Breast epithelium (tissue), 4 donors: ENCODE data around the gene PLEKHA5. TPM values are rescaled to one million over a fixed set of nuclear protein-coding genes. Genes with fewer than 3 reads are reported as not detected.

ENCODE experiments used
- DNase-seq, 2 donors: peaks; one replicate each; pipeline ENCODE4 v3.0.0-alpha.2; 2019; ENCODE audit warnings: low spot score in 2 of 2
- H3K27ac ChIP-seq, 2 donors: fragments of 200-600 bp; sonication (generic) in 1 of 2; one replicate each; pipeline ENCODE4 v1.5.1; 2016 to 2019; ENCODE audit warnings: mild to moderate bottlenecking in 1 of 2
- H3K27me3 ChIP-seq, 2 donors: fragments of 200-600 bp; sonication (generic) in 1 of 2; one replicate each; pipeline versions ENCODE4 v1.5.1 to v1.6.0; 2017 to 2019; ENCODE audit warnings: control low read depth in 1 of 2, mild to moderate bottlenecking in 1 of 2
- H3K36me3 ChIP-seq: fragments of 200-600 bp; one replicate; pipeline ENCODE4 v1.5.1; 2019
- H3K4me1 ChIP-seq, 2 donors: fragments of 200-600 bp; sonication (generic); one replicate each; pipeline ENCODE4 v1.5.1; 2016 to 2019; ENCODE audit warnings: control low read depth in 1 of 2
- H3K4me3 ChIP-seq, 3 donors: fragments of 200-600 bp; sonication (generic); 1 replicate in 2 of 3; 2 replicates in 1 of 3; pipeline ENCODE4 v1.5.1; 2016 to 2019; ENCODE audit warnings: mild to moderate bottlenecking in 3 of 3, moderate library complexity in 2 of 3
- H3K9me3 ChIP-seq, 2 donors: fragments of 200-600 bp; sonication (generic) in 1 of 2; one replicate each; pipeline ENCODE4 v1.5.1; 2016 to 2019; ENCODE audit warnings: control low read depth in 1 of 2
- POLR2A ChIP-seq: fragments of 450-650 bp; IDR thresholded peaks from one replicate; pipeline ENCODE4 v1.6.1; 2016; ENCODE audit warnings: antibody characterized with exemption, mild to moderate bottlenecking, moderate library complexity
- POLR2AphosphoS5 ChIP-seq, 3 donors: sonication (generic); formaldehyde crosslinking; IDR thresholded peaks; one replicate each; pipeline ENCODE4 v1.6.1; 2017; ENCODE audit warnings: antibody characterized with exemption in 3 of 3
- intact Hi-C: fragments of 100-400 bp; cut with DNase I; formaldehyde crosslinking; loops from one replicate; pipeline ENCODE4 v1.15.1; 2023; ENCODE audit warnings: low total_unique reads
- total RNA-seq, 3 donors: library from RNA; depleted of rRNA; stranded (reverse); fragments of >200 nt; gene quantifications; one replicate each; pipeline ENCODE4 v1.1.0, GENCODE V29; 2016
- TF ChIP-seq, protein P1 (sequence below), 3 donors: fragments of 450-650 bp; IDR thresholded peaks; one replicate each; pipeline ENCODE4 v1.5.1; 2016 to 2017; ENCODE audit warnings: antibody characterized with exemption in 3 of 3, mild to moderate bottlenecking in 3 of 3, moderate library complexity in 3 of 3

The PLEKHA5 gene
- total RNA-seq, 3 donors from 2014 or later = 21.1 to 55.5 (median 49.8) TPM

- no peak overlapping the region for H3K27ac ChIP-seq
- H3K4me1 ChIP-seq = no peaks in the 10 kb centered on the region
- H3K9me3 ChIP-seq = no peaks in the 10 kb centered on the region
- intact Hi-C loops = no loop called here
- TF ChIP-seq POLR2A (no peak), POLR2AphosphoS5 (IDR thresholded peaks at IDR 0.05) (no peak)
- TF ChIP-seq, protein P1, sequence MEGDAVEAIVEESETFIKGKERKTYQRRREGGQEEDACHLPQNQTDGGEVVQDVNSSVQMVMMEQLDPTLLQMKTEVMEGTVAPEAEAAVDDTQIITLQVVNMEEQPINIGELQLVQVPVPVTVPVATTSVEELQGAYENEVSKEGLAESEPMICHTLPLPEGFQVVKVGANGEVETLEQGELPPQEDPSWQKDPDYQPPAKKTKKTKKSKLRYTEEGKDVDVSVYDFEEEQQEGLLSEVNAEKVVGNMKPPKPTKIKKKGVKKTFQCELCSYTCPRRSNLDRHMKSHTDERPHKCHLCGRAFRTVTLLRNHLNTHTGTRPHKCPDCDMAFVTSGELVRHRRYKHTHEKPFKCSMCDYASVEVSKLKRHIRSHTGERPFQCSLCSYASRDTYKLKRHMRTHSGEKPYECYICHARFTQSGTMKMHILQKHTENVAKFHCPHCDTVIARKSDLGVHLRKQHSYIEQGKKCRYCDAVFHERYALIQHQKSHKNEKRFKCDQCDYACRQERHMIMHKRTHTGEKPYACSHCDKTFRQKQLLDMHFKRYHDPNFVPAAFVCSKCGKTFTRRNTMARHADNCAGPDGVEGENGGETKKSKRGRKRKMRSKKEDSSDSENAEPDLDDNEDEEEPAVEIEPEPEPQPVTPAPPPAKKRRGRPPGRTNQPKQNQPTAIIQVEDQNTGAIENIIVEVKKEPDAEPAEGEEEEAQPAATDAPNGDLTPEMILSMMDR (IDR thresholded peaks at IDR 0.05) = no peak
- DNase-seq = no peak
- no peaks in the 10 kb centered on the region for H3K27me3 ChIP-seq
- no peak overlapping the region for H3K4me3 ChIP-seq
- no peaks in the 10 kb centered on the region for H3K36me3 ChIP-seq
These were observed 25.2 kb downstream of the PLEKHA5 start for GRCh38 chr12:19154686-19155085.

DNA sequence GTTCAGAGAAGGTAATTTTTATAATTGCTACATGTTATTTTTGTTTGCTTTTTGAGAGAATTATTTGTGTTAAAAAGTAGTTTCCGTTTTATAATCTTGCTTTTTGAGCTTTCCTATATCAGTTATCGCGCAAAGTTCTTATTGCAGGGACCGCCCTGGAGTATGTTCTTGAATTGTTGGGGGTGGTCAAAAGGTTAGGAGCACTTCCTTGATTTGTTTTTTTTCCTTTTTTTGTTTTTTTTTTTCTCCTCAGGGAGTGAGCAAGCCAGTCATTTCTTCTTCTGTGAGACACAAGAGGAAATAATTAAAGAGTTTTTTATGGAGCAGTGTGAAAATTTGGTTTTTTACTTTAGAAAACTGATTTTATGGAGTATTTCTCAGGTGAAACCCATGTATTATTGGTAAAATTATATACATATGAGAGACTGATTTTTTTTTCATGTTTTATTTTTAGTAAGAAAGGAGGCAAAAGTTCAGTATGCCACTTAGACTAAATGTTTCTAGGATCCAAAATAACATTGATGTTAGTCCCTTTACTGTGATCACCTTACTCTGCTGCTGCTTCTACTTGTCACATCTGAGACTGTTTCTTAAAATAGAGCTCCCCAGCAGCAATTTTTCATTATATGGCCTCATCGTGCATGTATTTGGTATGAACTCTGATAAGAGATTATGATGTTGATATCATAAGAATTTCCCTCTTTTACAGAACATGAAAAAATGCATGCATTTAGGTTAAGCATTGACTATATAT lies 26.6 kb downstream of the PLEKHA5 start:
- Histone ChIP-seq H3K27me3 (no peaks in the 10 kb centered on the region), H3K36me3 (no peaks in the 10 kb centered on the region), H3K27ac (no peak overlapping the region), H3K4me3 (no peak overlapping the region), H3K4me1 (no peaks in the 10 kb centered on the region), H3K9me3 (no peaks in the 10 kb centered on the region)
- intact Hi-C loops = no loop called here
- no peak for DNase-seq
- TF ChIP-seq POLR2AphosphoS5 (IDR thresholded peaks at IDR 0.05) (no peak), POLR2A (no peak)
- TF ChIP-seq, protein P1 (IDR thresholded peaks at IDR 0.05) = no peak

DNA sequence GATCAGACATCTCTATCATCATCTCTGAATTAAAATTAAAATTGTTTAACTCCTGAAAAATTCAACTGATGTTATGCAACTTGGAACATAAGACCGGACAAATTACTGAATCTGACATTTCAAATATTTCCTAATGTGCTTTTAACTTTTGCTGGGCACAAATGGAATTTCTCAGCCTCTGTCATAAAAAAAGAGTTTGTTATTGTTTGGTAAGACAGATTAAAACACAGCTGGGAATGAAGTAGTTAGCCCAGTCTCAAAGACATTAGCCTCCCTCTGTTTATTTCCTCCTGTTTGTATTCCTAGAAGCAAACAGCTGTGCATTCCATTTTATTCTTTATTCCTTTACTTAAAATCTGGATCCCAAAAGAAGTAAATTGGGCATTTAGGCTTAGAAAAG lies 29.4 kb downstream of the PLEKHA5 start:
- H3K27ac ChIP-seq = no peak overlapping the region
- intact Hi-C loops = no loop called here

GRCh38 chr12:19161216-19161615 lies 31.7 kb downstream of the PLEKHA5 start:
- intact Hi-C loops = no loop called here
- H3K36me3 ChIP-seq = no peaks in the 10 kb centered on the region
- H3K9me3 ChIP-seq = no peaks in the 10 kb centered on the region
- H3K27ac ChIP-seq = no peak overlapping the region
- no peaks in the 10 kb centered on the region for H3K27me3 ChIP-seq
- H3K4me1 ChIP-seq = no peaks in the 10 kb centered on the region
- no peak overlapping the region for H3K4me3 ChIP-seq
- no peak for DNase-seq
- no peak for TF ChIP-seq POLR2A

More for the DNA sequence above, 29.4 kb downstream of the PLEKHA5 start:
- H3K36me3 ChIP-seq = no peaks in the 10 kb centered on the region
- H3K4me1 ChIP-seq = no peaks in the 10 kb centered on the region
- no peaks in the 10 kb centered on the region for H3K27me3 ChIP-seq
- TF ChIP-seq POLR2A (no peak), POLR2AphosphoS5 (IDR thresholded peaks at IDR 0.05) (no peak)
- TF ChIP-seq, protein P1 (IDR thresholded peaks at IDR 0.05) = no peak
- H3K9me3 ChIP-seq = no peaks in the 10 kb centered on the region
- no peak for DNase-seq
- no peak overlapping the region for H3K4me3 ChIP-seq

DNA sequence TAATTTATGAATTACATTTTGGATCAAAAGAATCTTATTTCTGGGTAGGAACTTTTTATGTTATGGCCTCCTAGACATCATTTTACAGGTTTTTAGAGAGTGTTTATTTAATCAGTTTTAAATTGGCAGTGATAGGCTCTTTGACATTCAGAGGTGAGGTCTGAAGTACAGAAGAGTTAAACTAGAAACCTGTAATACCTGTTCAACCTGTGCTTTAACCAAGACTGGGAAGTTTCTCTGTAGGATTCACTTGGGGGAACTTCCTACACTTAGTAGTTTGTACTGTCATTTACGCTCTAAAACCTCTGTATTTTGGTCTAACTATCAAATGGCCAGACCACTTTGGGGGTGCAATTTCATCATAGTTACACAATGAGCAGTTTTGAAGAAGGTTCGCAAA lies 35.9 kb downstream of the PLEKHA5 start:
- no peak for TF ChIP-seq POLR2A
- no peak for TF ChIP-seq POLR2AphosphoS5 (IDR thresholded peaks at IDR 0.05)
- TF ChIP-seq, protein P1 (IDR thresholded peaks at IDR 0.05) = no peak
- peak overlapping the region in 1 of 2 donors; percentile 27 for H3K27ac ChIP-seq
- intact Hi-C loops = no loop called here
- no peaks in the 10 kb centered on the region for H3K4me1 ChIP-seq
- H3K4me3 ChIP-seq = no peak overlapping the region
- H3K36me3 ChIP-seq = no peaks in the 10 kb centered on the region
- H3K9me3 ChIP-seq = no peaks in the 10 kb centered on the region
- DNase-seq = no peak
- H3K27me3 ChIP-seq = no peaks in the 10 kb centered on the region
